Activated T-cell treated with anti-CD3 and anti-CD28 coated beads, Interleukin-2, amount 50 U/mL, for 72 hours (primary cell): ENCODE measurements around the gene KBTBD13. TPM values are rescaled to one million over a fixed set of nuclear protein-coding genes. Genes with fewer than 3 reads are reported as not detected.
"Not testable (repeated sequence)": the region's sequence is repeated elsewhere in the genome, so short reads cannot be mapped to it uniquely, and the experiment has no call there.

Experiments used
- ATAC-seq, 2 donors: fragments of 150-1000 bp; cut with Tn5 transposase; replicated peaks in 1 of 2; 2 replicates each; pipeline ENCODE4 v1.10.0; 2021; ENCODE audit warnings: moderate library complexity in 2 of 2, mild to moderate bottlenecking in 1 of 2
- DNase-seq, 2 donors: peaks; one replicate each; pipeline ENCODE4 v3.0.0; 2021 to 2022; ENCODE audit warnings: mixed read lengths in 1 of 2
- H3K27ac Mint-ChIP-seq: one replicate; pipeline ENCODE4 v1.8.0; 2022; ENCODE audit warnings: mild to moderate bottlenecking, moderate library complexity, mixed read lengths
- H3K27me3 Mint-ChIP-seq: one replicate; pipeline ENCODE4 v1.8.0; 2022; ENCODE audit warnings: low read depth, mixed read lengths
- H3K36me3 Mint-ChIP-seq, 2 donors: one replicate each; pipeline ENCODE4 v1.8.0; 2022; ENCODE audit warnings: mixed read lengths in 2 of 2, mild to moderate bottlenecking in 1 of 2; ENCODE audit not compliant: insufficient read depth in 2 of 2
- H3K4me1 Mint-ChIP-seq: one replicate; pipeline ENCODE4 v1.8.0; 2022; ENCODE audit warnings: low read depth, mixed read lengths
- H3K4me3 Mint-ChIP-seq, 2 donors: one replicate each; pipeline ENCODE4 v1.8.0; 2022; ENCODE audit warnings: mild to moderate bottlenecking in 2 of 2, mixed read lengths in 2 of 2, moderate library complexity in 2 of 2
- H3K9me3 Mint-ChIP-seq, 2 donors: one replicate each; pipeline ENCODE4 v1.8.0; 2022; ENCODE audit warnings: mixed read lengths in 2 of 2
- total RNA-seq, 2 donors: library from RNA; stranded (reverse); gene quantifications; one replicate each; pipeline ENCODE4 v1.2.3, GENCODE V29; 2022

Gene KBTBD13
- total RNA-seq, 2 donors from 2014 or later: not detected

DNA sequence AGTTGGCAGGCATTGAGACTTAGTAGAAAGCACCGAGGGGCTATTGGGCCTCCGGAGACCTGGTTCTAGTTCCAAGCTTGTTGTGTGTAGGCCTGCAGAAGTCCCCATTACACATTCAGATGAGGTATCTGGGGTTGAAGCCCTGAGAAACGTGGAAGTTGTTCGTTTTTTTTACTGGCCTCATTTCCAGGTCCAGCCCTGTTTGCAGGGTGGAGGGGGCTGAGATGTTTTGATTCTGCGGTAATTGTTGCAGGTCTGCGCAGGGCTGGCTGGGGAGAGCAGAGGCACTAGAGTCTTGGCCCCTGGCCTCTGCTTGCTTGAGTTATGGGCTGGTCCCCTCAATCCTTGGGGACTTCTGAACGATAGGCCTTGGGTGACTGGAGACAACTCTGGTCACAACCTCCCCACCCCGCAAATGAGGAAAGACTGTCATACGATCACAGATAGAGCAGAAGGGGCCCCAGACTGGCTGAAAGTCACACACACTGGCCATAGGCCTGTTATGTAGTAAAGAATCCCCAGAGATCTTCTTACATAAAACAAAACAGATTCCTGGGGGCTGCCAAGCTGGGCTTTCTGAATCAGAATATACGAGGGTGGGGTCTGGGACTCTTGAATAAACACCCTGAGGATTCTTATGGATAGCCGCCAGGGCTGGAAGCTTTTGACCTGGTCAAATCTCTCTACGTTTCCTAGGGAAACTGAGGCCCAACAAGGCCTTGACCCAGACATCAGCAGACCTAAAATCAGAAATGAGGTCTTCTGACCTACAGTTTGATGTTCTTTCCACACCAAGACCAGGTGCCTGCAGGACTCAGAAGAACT, 15.6 kb downstream of the KBTBD13 start:
- Mint-ChIP-seq H3K27me3 (no peaks in the 10 kb centered on the region), H3K4me1 (no peaks in the 10 kb centered on the region), H3K27ac (no peak overlapping the region), H3K9me3 (no peaks in the 10 kb centered on the region), H3K36me3 (no peaks in the 10 kb centered on the region), H3K4me3 (no peak overlapping the region)
- DNase-seq: no peak
- ATAC-seq: no peak

DNA sequence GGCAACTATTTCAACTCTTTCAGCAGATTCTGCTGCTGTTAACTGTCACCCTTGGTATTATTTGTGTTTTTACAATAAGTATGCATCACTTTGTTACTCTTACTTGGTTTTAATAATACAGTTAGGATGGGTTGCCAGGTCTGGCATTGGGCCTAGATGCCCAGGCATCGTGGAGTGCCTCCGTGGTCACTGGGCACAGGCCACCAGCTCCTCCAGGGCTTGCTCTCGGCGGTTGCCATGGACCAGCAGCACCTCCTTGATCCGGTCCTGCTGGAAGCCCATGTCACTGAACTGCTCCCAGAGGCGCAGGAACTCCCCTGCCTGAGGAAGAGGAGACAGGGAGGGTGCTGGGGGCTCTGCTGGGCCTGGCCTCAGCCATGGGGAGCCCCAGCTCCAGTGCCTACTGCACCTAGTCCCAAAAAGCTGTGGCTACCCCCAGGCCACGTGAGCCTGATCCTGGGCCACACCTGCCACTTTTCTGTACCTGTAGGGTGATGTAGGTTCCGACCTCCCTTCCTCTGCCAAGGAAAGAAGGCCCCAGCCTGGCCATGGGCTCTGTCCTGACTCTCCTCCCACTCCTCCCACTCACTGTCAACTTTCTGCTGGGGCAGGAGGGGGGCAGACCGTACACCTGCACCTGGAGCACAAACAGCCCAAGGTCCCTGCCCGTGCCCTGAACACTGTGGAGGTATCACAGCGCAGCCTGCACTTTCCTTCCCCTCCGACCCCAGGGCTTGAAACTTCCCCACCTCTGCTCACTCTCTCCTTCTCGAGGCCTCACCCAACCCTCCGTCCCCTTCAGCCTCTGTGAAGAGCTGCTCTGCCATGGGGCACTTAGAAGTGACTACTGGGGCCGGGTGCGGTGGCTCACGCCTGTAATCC, 16.6 kb downstream of the KBTBD13 start:
- H3K4me3 Mint-ChIP-seq: no peak overlapping the region
- no peaks in the 10 kb centered on the region for H3K4me1 Mint-ChIP-seq
- peak overlapping the region; percentile 46 for H3K27ac Mint-ChIP-seq

DNA sequence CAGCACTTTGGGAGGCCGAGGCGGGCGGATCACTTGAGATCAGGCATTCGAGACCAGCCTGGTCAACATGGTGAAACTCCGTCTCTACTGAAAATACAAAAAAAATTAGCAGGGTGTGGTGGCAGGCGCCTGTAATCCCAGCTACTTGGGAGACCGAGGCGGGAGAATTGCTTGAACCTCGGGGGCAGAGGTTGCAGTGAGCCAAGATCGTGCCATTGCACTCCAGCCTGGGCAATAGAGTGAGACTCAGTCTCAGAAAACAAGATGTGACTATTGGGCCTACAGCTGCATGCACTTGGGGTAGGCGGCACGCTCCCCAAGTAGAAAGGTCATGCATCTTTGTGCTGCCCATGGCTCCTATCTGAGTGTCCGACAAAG, 17.2 kb downstream of the KBTBD13 start:
- not testable (repeated sequence) for H3K4me1 Mint-ChIP-seq, H3K9me3 Mint-ChIP-seq, DNase-seq, H3K36me3 Mint-ChIP-seq, H3K27me3 Mint-ChIP-seq, H3K27ac Mint-ChIP-seq, ATAC-seq, H3K4me3 Mint-ChIP-seq

More for the DNA sequence above, 16.6 kb downstream of the KBTBD13 start:
- H3K9me3 Mint-ChIP-seq: no peaks in the 10 kb centered on the region
- DNase-seq (no peak), ATAC-seq (no peak)
- H3K36me3 Mint-ChIP-seq: no peaks in the 10 kb centered on the region
- H3K27me3 Mint-ChIP-seq: no peaks in the 10 kb centered on the region

DNA sequence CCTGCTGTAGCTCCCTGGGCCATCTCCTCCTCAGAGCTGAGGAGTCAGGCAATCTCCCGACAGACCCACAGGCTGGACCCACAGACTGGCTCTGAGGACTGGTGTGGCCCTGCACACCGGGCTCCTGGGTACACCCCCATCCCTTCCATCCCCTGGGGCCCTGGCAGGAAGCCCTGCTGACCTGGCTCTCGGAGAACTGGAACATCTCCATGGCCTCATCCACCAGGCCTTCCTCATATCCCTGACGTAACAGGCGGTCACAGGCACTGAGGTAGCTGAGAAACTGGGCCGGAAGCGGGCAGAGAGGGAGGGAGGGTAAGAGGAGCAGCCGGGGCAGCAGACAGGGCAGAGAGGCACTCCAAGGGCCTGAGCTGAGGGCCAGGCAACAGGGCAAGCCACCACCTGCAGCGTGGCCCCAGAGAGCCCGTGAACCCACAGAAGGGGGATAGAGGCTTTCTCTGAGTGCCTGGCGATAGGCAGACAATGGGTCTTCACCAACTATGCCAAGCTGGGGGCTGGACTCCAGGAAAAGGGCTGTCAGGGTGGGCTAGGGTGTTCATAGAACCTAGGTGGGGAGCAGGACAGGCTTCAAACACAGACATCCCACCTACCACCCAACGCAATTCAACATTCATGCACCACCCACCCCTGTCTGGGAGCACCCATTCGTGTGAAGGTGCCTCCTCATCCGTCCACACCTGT, 17.9 kb downstream of the KBTBD13 start:
- no peaks in the 10 kb centered on the region for H3K27me3 Mint-ChIP-seq
- DNase-seq (no peak), ATAC-seq (no peak)
- no peaks in the 10 kb centered on the region for H3K36me3 Mint-ChIP-seq
- H3K27ac Mint-ChIP-seq: no peak overlapping the region
- no peak overlapping the region for H3K4me3 Mint-ChIP-seq
- no peaks in the 10 kb centered on the region for H3K4me1 Mint-ChIP-seq
- H3K9me3 Mint-ChIP-seq: no peaks in the 10 kb centered on the region

DNA sequence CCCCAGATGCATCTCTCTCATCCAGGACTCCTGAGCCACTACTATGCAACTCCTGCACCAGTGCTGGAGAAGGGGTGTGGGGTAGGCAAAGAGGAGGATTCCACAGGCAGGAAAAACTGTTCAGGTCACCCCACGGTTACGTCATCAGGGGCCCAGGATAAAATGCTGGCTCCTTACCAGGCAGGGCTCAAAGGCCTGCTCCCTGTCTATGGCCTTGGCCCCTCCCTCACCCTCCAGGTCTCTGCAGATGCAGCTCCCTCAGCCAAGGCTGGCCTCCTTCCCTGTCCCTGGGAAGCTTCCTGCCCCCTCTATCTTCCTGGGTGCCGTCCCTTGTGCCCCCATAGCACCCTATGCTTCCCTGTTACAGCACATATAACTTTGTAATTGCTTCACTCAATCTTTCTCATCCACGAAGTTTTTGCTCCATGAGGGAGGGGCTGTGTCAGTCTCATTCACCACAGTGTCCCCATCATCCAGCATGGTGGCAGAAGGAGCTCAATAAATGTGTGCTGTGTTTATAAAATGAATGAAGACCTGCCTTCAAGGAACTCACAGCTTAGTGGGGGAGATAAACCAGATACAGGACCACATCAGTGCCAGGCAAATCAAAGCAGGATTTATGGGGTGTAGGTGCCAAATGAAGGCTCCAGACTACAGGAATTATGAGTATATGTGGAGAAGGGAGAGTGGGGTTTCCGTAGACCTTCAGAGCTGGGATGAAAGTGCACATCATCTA, 18.6 kb downstream of the KBTBD13 start:
- Mint-ChIP-seq H3K4me3 (no peak overlapping the region), H3K4me1 (no peaks in the 10 kb centered on the region), H3K9me3 (no peaks in the 10 kb centered on the region), H3K27me3 (no peaks in the 10 kb centered on the region), H3K27ac (no peak overlapping the region), H3K36me3 (no peaks in the 10 kb centered on the region)
- DNase-seq: no peak
- ATAC-seq: no peak

DNA sequence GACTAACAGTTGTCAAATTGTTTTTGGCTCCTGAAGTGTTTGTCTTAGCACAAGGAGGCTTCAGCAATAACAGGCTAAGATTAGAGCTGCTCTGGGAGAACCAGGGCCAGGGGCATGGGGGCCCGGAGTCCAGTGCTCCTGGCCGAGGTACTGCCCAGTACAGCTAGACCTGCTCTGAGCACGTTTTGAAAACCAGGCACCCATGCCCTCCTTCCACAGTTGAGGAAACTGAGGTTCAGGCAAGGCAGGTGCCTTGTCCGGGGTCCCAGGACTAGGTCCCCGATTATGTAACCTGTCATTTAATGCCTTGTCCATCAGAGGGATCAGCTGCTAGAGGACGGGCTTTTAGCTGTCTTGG, 19.2 kb downstream of the KBTBD13 start:
- Mint-ChIP-seq H3K9me3 (no peaks in the 10 kb centered on the region), H3K4me1 (no peaks in the 10 kb centered on the region), H3K27ac (no peak overlapping the region), H3K4me3 (no peak overlapping the region), H3K36me3 (no peaks in the 10 kb centered on the region), H3K27me3 (no peaks in the 10 kb centered on the region)
- ATAC-seq (no peak), DNase-seq (no peak)

DNA sequence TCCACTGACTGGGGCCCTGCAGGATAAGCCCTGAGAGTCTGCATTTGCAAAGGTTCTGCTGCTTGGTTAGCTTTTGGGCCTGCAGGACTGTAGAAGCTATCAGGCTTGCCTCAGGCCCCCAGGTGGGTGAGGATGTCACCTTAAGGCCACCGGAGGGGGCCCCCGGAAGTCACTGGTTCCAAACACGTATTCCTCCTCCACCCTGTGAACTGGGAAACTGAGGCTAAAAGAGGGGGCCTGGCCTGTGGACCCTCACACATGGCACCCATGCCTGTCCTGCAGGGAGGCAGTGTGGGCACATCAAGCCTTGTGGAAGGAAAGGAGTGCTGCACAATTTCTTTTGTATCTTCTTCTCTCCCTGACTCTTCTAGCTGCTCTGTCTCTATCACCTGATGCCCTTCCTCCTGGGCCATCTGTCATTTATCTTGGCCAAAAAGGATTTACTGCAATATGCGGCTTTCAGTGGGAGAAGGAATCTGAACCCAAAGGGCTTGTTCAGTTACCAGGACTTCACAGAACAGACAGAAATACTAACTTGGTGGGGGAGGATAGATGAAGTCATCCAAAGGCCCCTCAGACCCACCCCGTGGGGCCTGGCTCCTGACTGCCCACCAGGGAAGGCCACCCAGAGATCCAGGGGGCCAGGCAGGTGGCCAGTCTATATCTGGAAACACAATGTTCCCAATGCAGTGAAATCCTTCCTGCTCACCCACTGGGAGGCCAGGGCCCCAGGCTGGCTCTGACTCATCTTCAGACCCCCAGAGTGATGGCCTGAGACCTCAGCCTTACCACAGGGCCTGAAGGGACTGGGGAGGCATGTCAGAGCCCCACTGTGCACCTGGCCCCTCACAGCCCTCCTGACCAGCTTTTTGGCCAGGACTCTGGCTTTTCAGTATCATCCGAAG, 20.2 kb downstream of the KBTBD13 start:
- no peak overlapping the region for H3K4me3 Mint-ChIP-seq
- H3K36me3 Mint-ChIP-seq: peaks cover 3% of the 10 kb centered on the region in 2 donors
- H3K27ac Mint-ChIP-seq: no peak overlapping the region
- DNase-seq: no peak
- no peaks in the 10 kb centered on the region for H3K9me3 Mint-ChIP-seq
- H3K27me3 Mint-ChIP-seq: no peaks in the 10 kb centered on the region
- no peak for ATAC-seq
- no peaks in the 10 kb centered on the region for H3K4me1 Mint-ChIP-seq

DNA sequence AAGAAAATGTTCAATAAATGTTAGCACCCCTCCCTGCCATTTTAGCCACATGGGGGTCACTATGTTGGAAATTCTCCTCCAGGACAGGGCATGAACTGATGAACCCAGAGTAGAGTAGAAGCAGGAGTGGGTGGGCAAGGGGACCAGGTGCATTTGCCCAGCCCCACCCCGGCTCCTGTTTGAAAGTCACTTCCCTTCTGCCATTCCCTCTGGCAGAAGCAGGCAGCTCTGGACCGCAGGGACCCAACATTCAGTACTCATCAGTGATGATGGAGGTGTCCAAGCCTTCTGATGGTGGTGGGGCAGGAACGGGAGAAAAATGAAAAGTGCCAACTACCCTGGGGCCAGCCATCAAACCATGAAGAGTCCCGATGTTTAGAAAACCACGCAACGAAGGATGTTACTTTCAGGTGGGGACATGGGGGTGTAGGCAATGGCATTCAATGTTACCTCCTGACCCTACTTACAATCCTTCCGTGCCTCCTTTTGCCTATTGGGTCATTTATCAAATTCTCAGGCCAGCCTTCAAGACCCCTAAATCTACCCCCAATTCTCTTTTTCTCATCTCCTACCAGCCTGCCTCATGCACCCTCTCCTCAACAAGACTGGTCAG, 21.2 kb downstream of the KBTBD13 start:
- Mint-ChIP-seq H3K27ac (no peak overlapping the region), H3K4me3 (no peak overlapping the region), H3K36me3 (peaks cover 3% of the 10 kb centered on the region in 2 donors), H3K27me3 (no peaks in the 10 kb centered on the region), H3K4me1 (no peaks in the 10 kb centered on the region), H3K9me3 (no peaks in the 10 kb centered on the region)
- ATAC-seq (no peak), DNase-seq (no peak)

DNA sequence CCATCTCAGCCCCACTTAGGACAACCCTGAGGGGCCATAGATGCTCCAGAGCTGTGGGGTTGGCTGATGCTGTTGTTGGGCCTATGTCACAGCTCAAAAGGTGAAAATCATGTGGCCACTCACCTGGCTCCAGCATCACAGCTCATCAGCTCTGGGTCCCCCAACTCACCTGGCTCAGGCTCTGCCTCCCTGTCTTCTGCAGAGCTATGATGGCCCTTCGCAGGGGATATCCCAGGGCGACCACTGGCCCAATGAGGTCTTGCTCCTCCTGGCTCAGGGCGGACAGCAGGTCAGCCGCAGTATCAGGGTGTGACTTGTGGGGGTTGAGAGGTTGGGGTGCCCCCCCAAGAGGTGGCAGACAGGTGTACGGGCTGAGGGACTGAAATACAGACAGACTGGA, 22.8 kb downstream of the KBTBD13 start:
- Mint-ChIP-seq H3K27ac (no peak overlapping the region), H3K9me3 (no peaks in the 10 kb centered on the region), H3K4me1 (no peaks in the 10 kb centered on the region), H3K36me3 (peaks cover 3% of the 10 kb centered on the region in 2 donors), H3K4me3 (no peak overlapping the region), H3K27me3 (no peaks in the 10 kb centered on the region)
- DNase-seq: no peak
- ATAC-seq: no peak

DNA sequence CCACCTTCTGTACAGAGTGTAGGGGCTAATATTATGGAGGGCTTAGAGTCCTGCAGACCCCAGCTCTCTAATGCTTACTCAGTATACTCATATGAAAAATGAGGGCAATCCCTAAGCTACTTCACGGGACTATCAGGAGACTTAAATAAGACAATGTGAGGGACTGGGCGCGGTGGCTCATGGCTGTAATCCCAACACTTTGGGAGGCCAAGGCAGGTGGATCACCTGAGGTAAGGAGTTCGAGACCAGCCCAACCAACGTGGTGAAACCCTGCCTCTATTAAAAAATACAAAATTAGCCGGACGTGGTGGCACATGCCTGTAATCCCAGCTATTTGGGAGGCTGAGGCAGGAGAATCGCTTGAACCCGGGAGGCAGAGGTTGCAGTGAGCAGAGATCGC, 23.3 kb downstream of the KBTBD13 start:
- H3K27ac Mint-ChIP-seq, H3K9me3 Mint-ChIP-seq, DNase-seq, ATAC-seq, H3K4me1 Mint-ChIP-seq, H3K4me3 Mint-ChIP-seq, H3K27me3 Mint-ChIP-seq, H3K36me3 Mint-ChIP-seq: not testable (repeated sequence)

DNA sequence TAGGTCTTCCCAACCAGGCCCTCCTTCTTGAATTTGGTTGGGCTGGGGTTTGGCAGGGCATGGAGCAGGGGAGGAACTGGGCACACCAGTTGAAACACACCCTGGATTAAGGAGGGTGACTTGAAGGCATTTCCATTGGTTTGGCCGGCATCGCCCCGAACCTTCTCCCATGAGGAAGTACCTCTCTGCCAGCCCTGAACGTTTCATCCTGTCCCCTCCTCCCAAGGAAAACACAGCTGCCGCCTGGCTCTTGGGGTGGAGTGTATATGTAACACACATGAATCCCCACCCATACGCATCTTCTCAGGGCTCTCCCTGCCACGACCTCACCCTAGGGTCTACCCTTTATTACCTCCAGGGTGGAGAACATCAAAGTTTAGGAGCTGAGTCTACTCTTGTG, 23.9 kb downstream of the KBTBD13 start:
- H3K4me1 Mint-ChIP-seq: no peaks in the 10 kb centered on the region
- H3K36me3 Mint-ChIP-seq: peaks cover 3% of the 10 kb centered on the region in 2 donors
- H3K27ac Mint-ChIP-seq: peak overlapping the region; percentile 64
- ATAC-seq (no peak), DNase-seq (no peak)
- H3K27me3 Mint-ChIP-seq: no peaks in the 10 kb centered on the region
- no peaks in the 10 kb centered on the region for H3K9me3 Mint-ChIP-seq
- H3K4me3 Mint-ChIP-seq: no peak overlapping the region
